ENCODE results near the gene MRPL30.

DNA sequence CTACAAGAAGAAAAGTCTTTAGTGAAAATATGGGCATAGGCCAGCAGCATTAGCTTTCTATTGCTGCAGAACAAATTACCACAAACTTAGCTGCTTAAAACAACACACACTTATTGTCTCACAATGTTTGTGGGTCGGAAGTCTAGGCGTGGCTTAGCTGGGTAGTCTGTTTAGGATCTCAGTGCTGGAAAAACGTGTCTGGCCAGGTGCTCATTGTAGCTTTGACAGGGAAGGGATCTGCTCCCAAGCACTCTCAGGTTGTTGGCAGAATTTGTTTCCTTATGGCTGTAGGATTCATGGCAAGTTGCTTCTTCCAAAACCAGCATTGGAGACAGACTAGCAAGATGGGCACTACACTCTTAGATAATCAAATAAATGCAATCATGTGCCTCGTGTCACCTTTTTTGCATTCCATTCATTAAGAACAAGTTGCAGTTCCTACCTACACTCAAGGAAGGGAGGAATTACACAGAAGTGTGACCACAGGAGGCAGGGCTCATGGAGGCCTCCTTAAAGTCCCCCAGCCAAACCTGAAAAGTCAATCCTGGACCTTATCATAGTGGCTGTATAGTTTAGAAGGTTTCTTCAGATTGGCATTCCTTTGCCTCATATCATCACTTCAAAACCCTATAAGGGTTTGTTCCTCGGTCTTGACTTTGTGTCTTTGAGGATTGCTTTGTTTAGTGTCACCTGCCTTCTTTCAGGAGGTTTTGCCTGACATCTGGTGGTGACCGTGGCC lies 17.3 kb downstream of the MRPL30 start:
- TF ChIP-seq, protein P1, sequence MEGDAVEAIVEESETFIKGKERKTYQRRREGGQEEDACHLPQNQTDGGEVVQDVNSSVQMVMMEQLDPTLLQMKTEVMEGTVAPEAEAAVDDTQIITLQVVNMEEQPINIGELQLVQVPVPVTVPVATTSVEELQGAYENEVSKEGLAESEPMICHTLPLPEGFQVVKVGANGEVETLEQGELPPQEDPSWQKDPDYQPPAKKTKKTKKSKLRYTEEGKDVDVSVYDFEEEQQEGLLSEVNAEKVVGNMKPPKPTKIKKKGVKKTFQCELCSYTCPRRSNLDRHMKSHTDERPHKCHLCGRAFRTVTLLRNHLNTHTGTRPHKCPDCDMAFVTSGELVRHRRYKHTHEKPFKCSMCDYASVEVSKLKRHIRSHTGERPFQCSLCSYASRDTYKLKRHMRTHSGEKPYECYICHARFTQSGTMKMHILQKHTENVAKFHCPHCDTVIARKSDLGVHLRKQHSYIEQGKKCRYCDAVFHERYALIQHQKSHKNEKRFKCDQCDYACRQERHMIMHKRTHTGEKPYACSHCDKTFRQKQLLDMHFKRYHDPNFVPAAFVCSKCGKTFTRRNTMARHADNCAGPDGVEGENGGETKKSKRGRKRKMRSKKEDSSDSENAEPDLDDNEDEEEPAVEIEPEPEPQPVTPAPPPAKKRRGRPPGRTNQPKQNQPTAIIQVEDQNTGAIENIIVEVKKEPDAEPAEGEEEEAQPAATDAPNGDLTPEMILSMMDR (IDR thresholded peaks at IDR 0.05), result no peak
- no peak for TF ChIP-seq POLR2AphosphoS5 (IDR thresholded peaks at IDR 0.05; ENCODE audit: low read depth, low read length)
- TF ChIP-seq, protein P2, sequence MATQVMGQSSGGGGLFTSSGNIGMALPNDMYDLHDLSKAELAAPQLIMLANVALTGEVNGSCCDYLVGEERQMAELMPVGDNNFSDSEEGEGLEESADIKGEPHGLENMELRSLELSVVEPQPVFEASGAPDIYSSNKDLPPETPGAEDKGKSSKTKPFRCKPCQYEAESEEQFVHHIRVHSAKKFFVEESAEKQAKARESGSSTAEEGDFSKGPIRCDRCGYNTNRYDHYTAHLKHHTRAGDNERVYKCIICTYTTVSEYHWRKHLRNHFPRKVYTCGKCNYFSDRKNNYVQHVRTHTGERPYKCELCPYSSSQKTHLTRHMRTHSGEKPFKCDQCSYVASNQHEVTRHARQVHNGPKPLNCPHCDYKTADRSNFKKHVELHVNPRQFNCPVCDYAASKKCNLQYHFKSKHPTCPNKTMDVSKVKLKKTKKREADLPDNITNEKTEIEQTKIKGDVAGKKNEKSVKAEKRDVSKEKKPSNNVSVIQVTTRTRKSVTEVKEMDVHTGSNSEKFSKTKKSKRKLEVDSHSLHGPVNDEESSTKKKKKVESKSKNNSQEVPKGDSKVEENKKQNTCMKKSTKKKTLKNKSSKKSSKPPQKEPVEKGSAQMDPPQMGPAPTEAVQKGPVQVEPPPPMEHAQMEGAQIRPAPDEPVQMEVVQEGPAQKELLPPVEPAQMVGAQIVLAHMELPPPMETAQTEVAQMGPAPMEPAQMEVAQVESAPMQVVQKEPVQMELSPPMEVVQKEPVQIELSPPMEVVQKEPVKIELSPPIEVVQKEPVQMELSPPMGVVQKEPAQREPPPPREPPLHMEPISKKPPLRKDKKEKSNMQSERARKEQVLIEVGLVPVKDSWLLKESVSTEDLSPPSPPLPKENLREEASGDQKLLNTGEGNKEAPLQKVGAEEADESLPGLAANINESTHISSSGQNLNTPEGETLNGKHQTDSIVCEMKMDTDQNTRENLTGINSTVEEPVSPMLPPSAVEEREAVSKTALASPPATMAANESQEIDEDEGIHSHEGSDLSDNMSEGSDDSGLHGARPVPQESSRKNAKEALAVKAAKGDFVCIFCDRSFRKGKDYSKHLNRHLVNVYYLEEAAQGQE (IDR thresholded peaks at IDR 0.05; ENCODE audit: insufficient read depth in 1 of 2, low read depth in 2 of 2, low read length in 1 of 2), result no peak
- no peak for TF ChIP-seq SIN3A (IDR thresholded peaks at IDR 0.05; ENCODE audit: borderline replicate concordance, insufficient read depth, low read depth, low read length)
- no peak for TF ChIP-seq TCF7L2 (IDR thresholded peaks at IDR 0.05; ENCODE audit: low read depth, low read length)
